K562 (cell line): ENCODE data around the gene MSRB2. TPM values are rescaled to one million over a fixed set of nuclear protein-coding genes. Genes with fewer than 3 reads are reported as not detected.

Experiments used
- ATAC-seq: fragments of 200-7000 bp; cut with Tn5 transposase; 3 replicates; pipeline ENCODE4 v1.9.1; 2020; ENCODE audit warnings: moderate library complexity
- BruUV-seq: library from RNA; stranded (reverse); fragments of 400-500 nt; replicated peaks from 2 replicates; lab custom pipeline; 2021; lab: Mats Ljungman, UMichigan
- CTCF ChIA-PET: fragments of 300-600 bp; formaldehyde crosslinking; extraction: SDS; loops from one replicate; lab custom pipeline; 2021; ENCODE audit warnings: low intra/inter-chr PET ratio; lab: Yijun Ruan, JAX
- POLR2A ChIA-PET: fragments of 300-600, 350-650 bp; sonication (Branson Sonifier 250); formaldehyde crosslinking; extraction: SDS; loops from one replicate; lab custom pipeline; 2021; ENCODE audit warnings: antibody characterized with exemption, inconsistent platforms; lab: Yijun Ruan, JAX
- DNase-seq, 4 experiments: peaks; one replicate each; pipeline versions ENCODE4 v3.0.0 to v3.0.0-alpha.2; 2011 to 2018; ENCODE audit warnings: low spot score in 3 of 4, mixed read lengths in 3 of 4; ENCODE audit errors: extremely low read depth in 1 of 4
- FAIRE-seq: peaks from 2 replicates; lab custom pipeline; 2011; peaks lifted over from hg19 to GRCh38; lab: Jason Lieb, UNC
- H2AFZ ChIP-seq: 2 replicates; pipeline ENCODE4 v1.6.0; 2011; ENCODE audit warnings: low read depth, low read length, control low read depth, inconsistent platforms
- H3K27ac ChIP-seq: fragments of 200-600 bp; 3 replicates; pipeline ENCODE4 v1.8.0; 2011; ENCODE audit warnings: low read depth, mild to moderate bottlenecking, control low read depth, inconsistent platforms, low read length, moderate library complexity, mixed read lengths; ENCODE audit errors: extremely low read depth
- H3K27me3 ChIP-seq, 2 experiments: fragments of 300-600 bp in 1 of 2; 2 replicates in 1 of 2; 3 replicates in 1 of 2; pipeline versions ENCODE4 v1.6.0 to v1.8.0; 2011; ENCODE audit warnings: inconsistent platforms in 2 of 2, low read length in 2 of 2, mild to moderate bottlenecking in 1 of 2, mixed read lengths in 1 of 2, moderate library complexity in 1 of 2; ENCODE audit not compliant: control insufficient read depth in 2 of 2, insufficient read depth in 2 of 2
- H3K36me3 ChIP-seq: fragments of 300-600 bp; 3 replicates; pipeline ENCODE4 v1.8.0; 2011; ENCODE audit warnings: mild to moderate bottlenecking, low read length, inconsistent platforms; ENCODE audit not compliant: control insufficient read depth, insufficient read depth
- H3K4me1 ChIP-seq, 2 experiments: fragments of 200-600 bp in 1 of 2; replicated peaks in 1 of 2; 2 replicates in 1 of 2; 3 replicates in 1 of 2; pipeline versions ENCODE4 v1.5.1 to v1.8.0; 2011; ENCODE audit warnings: inconsistent platforms in 2 of 2, low read length in 2 of 2, mild to moderate bottlenecking in 1 of 2, mixed read lengths in 1 of 2, moderate library complexity in 1 of 2; ENCODE audit not compliant: control insufficient read depth in 2 of 2, insufficient read depth in 2 of 2
- H3K4me2 ChIP-seq: 2 replicates; pipeline ENCODE4 v1.6.1; 2011; ENCODE audit warnings: low read length, control low read depth, inconsistent platforms, mixed read lengths; ENCODE audit not compliant: insufficient read depth
- H3K4me3 ChIP-seq: fragments of 200-600 bp; sonication (generic), shearing (Covaris generic); 2 replicates; pipeline ENCODE4 v1.5.1; 2016; ENCODE audit warnings: control low read depth, inconsistent platforms
- H3K79me2 ChIP-seq: fragments of 200-600 bp; 3 replicates; pipeline ENCODE4 v1.8.0; 2011; ENCODE audit warnings: low read length, inconsistent platforms; ENCODE audit not compliant: control insufficient read depth, insufficient read depth
- H3K9ac ChIP-seq, 2 experiments: 2 replicates each; pipeline versions ENCODE4 v1.6.0 to v1.6.1; 2011; ENCODE audit warnings: low read depth in 2 of 2, low read length in 2 of 2, control low read depth in 1 of 2, inconsistent platforms in 1 of 2, mild to moderate bottlenecking in 1 of 2, mixed read lengths in 1 of 2; ENCODE audit not compliant: insufficient read depth in 1 of 2
- H3K9me1 ChIP-seq: one replicate; pipeline ENCODE4 v1.6.0; 2011; ENCODE audit warnings: inconsistent platforms, mild to moderate bottlenecking, low read length, moderate library complexity; ENCODE audit not compliant: control insufficient read depth, insufficient read depth
- H3K9me3 ChIP-seq: replicated peaks from 2 replicates; pipeline ENCODE4 v1.5.1; 2011; ENCODE audit warnings: low read depth, low read length, inconsistent platforms; ENCODE audit not compliant: control insufficient read depth, insufficient read depth
- H4K20me1 ChIP-seq: replicated peaks from 2 replicates; pipeline ENCODE4 v1.6.1; 2011; ENCODE audit warnings: low read length, inconsistent platforms, mixed read lengths; ENCODE audit not compliant: control insufficient read depth, insufficient read depth
- CEBPZ ChIP-seq: fragments of 150-350 bp; IDR thresholded peaks from 2 replicates; pipeline ENCODE4 v1.6.1; 2014; ENCODE audit warnings: low read depth, mild to moderate bottlenecking, low read length, borderline replicate concordance
- HNRNPL ChIP-seq: fragments of 200-400 bp; formaldehyde crosslinking; IDR thresholded peaks from 2 replicates; pipeline ENCODE4 v1.6.1; 2017; ENCODE audit warnings: low read depth, mild to moderate bottlenecking, low read length
- KDM4B ChIP-seq, 2 experiments: fragments of 450-650 bp in 1 of 2; sonication (generic) in 1 of 2; IDR thresholded peaks; 2 replicates each; pipeline ENCODE4 v1.6.1; 2016 to 2017; ENCODE audit warnings: borderline replicate concordance in 2 of 2, antibody characterized with exemption in 1 of 2, low read depth in 1 of 2, mild to moderate bottlenecking in 1 of 2
- KDM5B ChIP-seq: fragments of 200-600 bp; sonication (generic); IDR thresholded peaks from 2 replicates; pipeline ENCODE4 v1.6.1; 2012; ENCODE audit warnings: low read depth, mild to moderate bottlenecking, moderate library complexity, low read length, control low read depth, inconsistent platforms; ENCODE audit not compliant: insufficient replicate concordance
- MEIS2 ChIP-seq: fragments of 450-650 bp; IDR thresholded peaks from 2 replicates; pipeline ENCODE4 v1.6.1; 2014; ENCODE audit warnings: mild to moderate bottlenecking; ENCODE audit not compliant: partially characterized antibody
- MYBL2 ChIP-seq, 2 experiments: fragments of 450-650 bp in 1 of 2; sonication (generic) in 1 of 2; formaldehyde crosslinking in 1 of 2; IDR thresholded peaks; 2 replicates each; pipeline versions ENCODE4 v1.6.1 to v1.8.1; 2017 to 2022; ENCODE audit warnings: borderline replicate concordance in 1 of 2, inconsistent platforms in 1 of 2, low read depth in 1 of 2, mild to moderate bottlenecking in 1 of 2, missing genetic modification reagents in 1 of 2, moderate library complexity in 1 of 2
- NFE2 ChIP-seq: IDR thresholded peaks from 2 replicates; pipeline ENCODE4 v1.6.1; 2014; ENCODE audit warnings: antibody characterized with exemption, low read depth
- NFIC ChIP-seq: fragments of 450-650 bp; IDR thresholded peaks from 2 replicates; pipeline ENCODE4 v1.6.1; 2017; ENCODE audit warnings: mild to moderate bottlenecking, inconsistent platforms
- RB1 ChIP-seq: fragments of 450-650 bp; IDR thresholded peaks from 2 replicates; pipeline ENCODE4 v1.6.1; 2017; ENCODE audit warnings: low read depth, mild to moderate bottlenecking
- SMAD3 ChIP-seq: fragments of 450-650 bp; formaldehyde crosslinking; conservative IDR thresholded peaks from 2 replicates; pipeline ENCODE4 v1.4.0; 2020; ENCODE audit warnings: mild to moderate bottlenecking
- SOX6 ChIP-seq: fragments of 450-650 bp; IDR thresholded peaks from 2 replicates; pipeline ENCODE4 v1.6.1; 2014; ENCODE audit warnings: mild to moderate bottlenecking
- ZNF277 ChIP-seq: fragments of 250-450 bp; sonication (Bioruptor Pico); IDR thresholded peaks from 2 replicates; pipeline ENCODE4 v1.8.0; 2022; ENCODE audit warnings: inconsistent platforms, mild to moderate bottlenecking, moderate library complexity, borderline replicate concordance
- whole genome bisulfite sequencing: fragments of 100-300 bp; shearing (Covaris generic); methylation state at CpG from one replicate; pipeline ENCODE4 v1.1.6; 2016; ENCODE audit warnings: low coverage, mixed read lengths; ENCODE audit not compliant: insufficient coverage; ENCODE audit errors: missing lambda C conversion rate; 5-methylcytosine and 5-hydroxymethylcytosine counted together
- in situ Hi-C: fragments of 300-500 bp; cut with MboI; formaldehyde crosslinking; loops from 4 replicates; pipeline ENCODE4 v1.15.0; 2018; ENCODE audit warnings: inconsistent platforms, mixed read lengths
- intact Hi-C: fragments of 100-400 bp; cut with micrococcal nuclease; formaldehyde crosslinking; loops from 2 replicates; pipeline ENCODE4 v1.14.2; 2022
- polyA plus RNA-seq, 8 experiments: library from polyadenylated mRNA; depleted of rRNA in 4 of 8; stranded (reverse) in 5 of 8; unstranded in 3 of 8; fragments of >200 nt; fragmentation: Nextera tagmentation in 2 of 8; fragmentation: Illumina TruSeq in 1 of 8; extraction: Ambion mirVana in 2 of 8; extraction: Trizol in 1 of 8; gene quantifications; 2 replicates each; pipeline versions ENCODE4 v1.2.1 to v1.2.3, GENCODE V29; 2011 to 2014; ENCODE audit warnings: inconsistent platforms in 1 of 8, missing spikeins in 1 of 8
- total RNA-seq, 7 experiments: library from RNA; depleted of rRNA in 6 of 7; stranded (reverse); fragments of >200 nt in 6 of 7; fragmentation: Illumina TruSeq in 2 of 7; extraction: Trizol in 2 of 7; gene quantifications; 2 replicates each; pipeline versions ENCODE4 v1.2.1 to v1.2.3, GENCODE V29; 2011 to 2021; ENCODE audit warnings: low replicate concordance in 1 of 7

MSRB2 gene
- total and polyA plus RNA-seq, 9 of the 15 experiments (the other 6 are each of a cell fraction or from before 2014, with no cell fraction given): 1.5 to 22.3 (median 5.9) TPM

- TF ChIP-seq ZNF277 (no peak), RB1 (no peak), HNRNPL (no peak), KDM5B (peak; percentile 36)
Observed at GRCh38 chr10:23095966-23096801, 805 bp downstream of the MSRB2 start (continued).

- peak overlapping the region; percentile 87; the same call in 1 of the 2 replicates for H3K4me3 ChIP-seq
- no peaks in the 10 kb centered on the region for H3K9me1 ChIP-seq
- BruUV-seq: TSS peak; percentile 71
- WGBS: 35% methylated on average over 8 of the region's 8 CpGs
- POLR2A ChIA-PET: interaction anchor here (1.0 to 1.9 kb wide), 3 partner anchors 9 to 34 kb away, joined by 3 to 7 read pairs (median 4); no protein-coding TSS in a partner anchor
- H3K4me2 ChIP-seq: peak overlapping the region; percentile 91
- H3K36me3 ChIP-seq: no peaks in the 10 kb centered on the region
- intact Hi-C loops: no loop called here
- peak overlapping the region; percentile 87; the same call in 1 of the 3 replicates for H3K27ac ChIP-seq
- H3K9ac ChIP-seq: peak overlapping the region; percentile 85 to 94
- ATAC-seq (no peak), DNase-seq (peak in 2 of 4 experiments; percentile 17 to 34), FAIRE-seq (no peak)
- no peaks in the 10 kb centered on the region for H3K27me3 ChIP-seq
- H3K9me3 ChIP-seq: no peaks in the 10 kb centered on the region; the same call in 1 of the 2 replicates
- CTCF ChIA-PET: no interaction called here
- no peaks in the 10 kb centered on the region for H4K20me1 ChIP-seq
- peaks cover 14 to 21% of the 10 kb centered on the region in 2 experiments; a peak in 4 of 5 replicates for H3K4me1 ChIP-seq
- H3K79me2 ChIP-seq: peaks cover 18% of the 10 kb centered on the region
- H2AFZ ChIP-seq: peak overlapping the region; percentile 76; the same call in 1 of the 2 replicates
- in situ Hi-C loops: no loop called here
- no peak for TF ChIP-seq NFE2
- TF ChIP-seq MYBL2 (IDR thresholded peaks at IDR 0.05; ENCODE audit: low read depth): 0 out of 2 replicates have a peak, but pooled peaks have one; percentile 8
- TF ChIP-seq MYBL2 (CRISPR knock-in tag; IDR thresholded peaks at IDR 0.05; ENCODE audit: borderline replicate concordance): no peak
- TF ChIP-seq CEBPZ: no peak
- peak; percentile 75 for TF ChIP-seq NFIC
- TF ChIP-seq MEIS2: peak; percentile 38
- peak; percentile 67; the same call in 1 of the 2 replicates for TF ChIP-seq SOX6
- TF ChIP-seq KDM4B (IDR thresholded peaks at IDR 0.05; ENCODE audit: borderline replicate concordance in 2 of 2, low read depth in 1 of 2): no peak
- TF ChIP-seq SMAD3 (CRISPR knock-in tag): 0 out of 2 replicates have a peak, but pooled peaks have one; percentile 17
Observed at GRCh38 chr10:23096802-23097549, 1.6 kb downstream of the MSRB2 start.
